ENCODE results near the gene STARD5.

DNA sequence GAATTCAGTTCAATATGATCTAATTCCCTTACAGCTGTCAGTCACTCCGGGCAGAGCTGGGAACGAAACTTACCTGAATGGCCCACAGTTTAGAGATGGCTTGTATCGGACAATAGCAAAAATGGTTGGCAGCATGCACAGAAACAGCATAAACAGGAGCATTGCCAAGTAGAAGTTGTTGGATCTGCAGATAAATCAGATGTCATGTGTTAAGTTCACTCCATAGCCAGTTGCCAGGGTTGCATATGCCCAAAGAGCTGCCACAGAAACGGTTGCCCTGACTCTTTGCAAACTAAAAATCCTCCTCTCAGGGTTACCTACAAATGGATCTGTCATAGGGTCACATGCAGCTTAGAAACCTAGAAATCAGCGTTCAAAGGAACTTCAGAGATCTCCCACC is 15.4 kb upstream of the STARD5 start:
- TF ChIP-seq, protein P1, sequence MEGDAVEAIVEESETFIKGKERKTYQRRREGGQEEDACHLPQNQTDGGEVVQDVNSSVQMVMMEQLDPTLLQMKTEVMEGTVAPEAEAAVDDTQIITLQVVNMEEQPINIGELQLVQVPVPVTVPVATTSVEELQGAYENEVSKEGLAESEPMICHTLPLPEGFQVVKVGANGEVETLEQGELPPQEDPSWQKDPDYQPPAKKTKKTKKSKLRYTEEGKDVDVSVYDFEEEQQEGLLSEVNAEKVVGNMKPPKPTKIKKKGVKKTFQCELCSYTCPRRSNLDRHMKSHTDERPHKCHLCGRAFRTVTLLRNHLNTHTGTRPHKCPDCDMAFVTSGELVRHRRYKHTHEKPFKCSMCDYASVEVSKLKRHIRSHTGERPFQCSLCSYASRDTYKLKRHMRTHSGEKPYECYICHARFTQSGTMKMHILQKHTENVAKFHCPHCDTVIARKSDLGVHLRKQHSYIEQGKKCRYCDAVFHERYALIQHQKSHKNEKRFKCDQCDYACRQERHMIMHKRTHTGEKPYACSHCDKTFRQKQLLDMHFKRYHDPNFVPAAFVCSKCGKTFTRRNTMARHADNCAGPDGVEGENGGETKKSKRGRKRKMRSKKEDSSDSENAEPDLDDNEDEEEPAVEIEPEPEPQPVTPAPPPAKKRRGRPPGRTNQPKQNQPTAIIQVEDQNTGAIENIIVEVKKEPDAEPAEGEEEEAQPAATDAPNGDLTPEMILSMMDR (IDR thresholded peaks at IDR 0.05): no peak
- no peak for TF ChIP-seq POLR2A (IDR thresholded peaks at IDR 0.05)
